HG02852 (cell line): Measurements from ENCODE around the gene TBX4.

Experiments
- ATAC-seq: cut with Tn5 transposase; IDR thresholded peaks from one replicate; pipeline ENCODE4 v1.9.1; 2021; ENCODE audit warnings: mild to moderate bottlenecking, moderate library complexity; ENCODE audit not compliant: unreplicated experiment

TBX4 gene

GRCh38 chr17:61464130-61464842 lies 12.1 kb downstream of the TBX4 start:
- no peak for ATAC-seq

- ATAC-seq: no peak
Measured at GRCh38 chr17:61464843-61465180, 12.6 kb downstream of the TBX4 start.

- ATAC-seq: no peak
Measured at GRCh38 chr17:61465550-61466237, 13.5 kb downstream of the TBX4 start.

- no peak for ATAC-seq
Measured at GRCh38 chr17:61466246-61466645, 14.0 kb downstream of the TBX4 start.

GRCh38 chr17:61467416-61468262 lies 15.4 kb downstream of the TBX4 start:
- no peak for ATAC-seq

- no peak for ATAC-seq
Measured at GRCh38 chr17:61468263-61468907, 16.2 kb downstream of the TBX4 start.

- ATAC-seq: no peak
Measured at GRCh38 chr17:61469474-61469873, 17.3 kb downstream of the TBX4 start.

- no peak for ATAC-seq
Measured at GRCh38 chr17:61469949-61470348, 17.7 kb downstream of the TBX4 start.

- no peak for ATAC-seq
Measured at GRCh38 chr17:61470530-61471136, 18.4 kb downstream of the TBX4 start.

GRCh38 chr17:61474235-61474927 lies 22.2 kb downstream of the TBX4 start:
- ATAC-seq: no peak

GRCh38 chr17:61474934-61475333 lies 22.7 kb downstream of the TBX4 start:
- ATAC-seq: no peak

- ATAC-seq: no peak
Measured at GRCh38 chr17:61475726-61476125, 23.5 kb downstream of the TBX4 start.

GRCh38 chr17:61476476-61477203 lies 24.4 kb downstream of the TBX4 start:
- no peak for ATAC-seq

GRCh38 chr17:61477204-61477834 lies 25.1 kb downstream of the TBX4 start:
- ATAC-seq: no peak

- ATAC-seq: no peak
Measured at GRCh38 chr17:61478026-61478789, 26.0 kb downstream of the TBX4 start.

- no peak for ATAC-seq
Measured at GRCh38 chr17:61478790-61479492, 26.7 kb downstream of the TBX4 start.

GRCh38 chr17:61479493-61480413 lies 27.5 kb downstream of the TBX4 start:
- no peak for ATAC-seq
